ENCODE measurements around the gene ZNF564.
"Not testable (repeated sequence)": the region's sequence is repeated elsewhere in the genome, so short reads cannot be mapped to it uniquely, and the experiment has no call there.

ZNF564 gene

GRCh38 chr19:12496480-12496879 is 54.8 kb downstream of the ZNF564 start:
- no peak for DNase-seq (ENCODE audit: low read depth)

GRCh38 chr19:12495002-12495802 is 56.1 kb downstream of the ZNF564 start:
- peak; percentile 92 for DNase-seq (ENCODE audit: low read depth)

- no peak for DNase-seq (ENCODE audit: low read depth)
These were observed 56.9 kb downstream of the ZNF564 start for GRCh38 chr19:12494260-12494860.

DNA sequence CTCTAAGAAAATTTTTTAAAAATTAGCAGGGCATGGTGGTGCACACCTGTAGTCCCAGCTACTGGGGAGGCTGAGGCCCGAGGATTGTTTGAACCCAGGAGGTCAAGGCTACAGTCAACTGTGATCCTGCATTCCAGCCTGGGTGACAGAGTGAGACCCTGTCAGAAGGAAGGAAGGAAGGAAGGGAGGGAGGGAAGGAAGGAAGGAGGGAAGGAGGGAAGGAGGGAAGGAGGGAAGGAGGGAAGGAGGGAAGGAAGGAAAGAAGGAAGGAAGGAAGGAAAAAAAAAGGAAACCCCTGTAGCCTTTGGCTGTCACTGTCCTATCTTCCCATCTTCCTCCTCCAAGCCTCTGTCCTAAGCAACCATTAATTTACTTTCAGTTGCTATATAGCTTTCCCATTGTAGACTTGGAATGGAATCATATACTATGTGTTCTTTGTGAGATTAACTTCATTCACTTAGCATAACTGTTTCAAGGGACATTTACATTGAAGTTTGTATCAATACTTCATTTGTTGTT is 65.0 kb downstream of the ZNF564 start:
- not testable (repeated sequence) for DNase-seq (ENCODE audit: low read depth)

DNA sequence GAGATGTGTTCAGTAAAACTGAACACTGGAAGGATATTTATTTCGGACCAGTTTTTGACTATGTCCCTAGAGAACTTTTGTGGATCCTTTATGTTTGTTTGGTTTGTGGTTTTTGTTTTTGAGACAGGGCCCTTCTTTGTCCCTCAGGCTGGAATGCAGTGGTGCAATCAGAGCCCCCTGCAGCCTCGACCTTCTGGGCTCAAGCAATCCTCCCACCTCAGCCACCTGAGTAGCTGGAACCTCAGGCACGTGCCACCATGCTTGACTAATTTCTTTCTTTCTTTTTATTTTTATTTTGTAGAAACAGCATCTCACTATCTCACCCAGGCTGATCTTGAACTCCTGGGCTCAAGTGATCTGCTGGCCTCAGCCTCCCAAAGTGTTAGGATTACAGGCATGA is 65.7 kb downstream of the ZNF564 start:
- DNase-seq (ENCODE audit: low read depth) = no peak

DNA sequence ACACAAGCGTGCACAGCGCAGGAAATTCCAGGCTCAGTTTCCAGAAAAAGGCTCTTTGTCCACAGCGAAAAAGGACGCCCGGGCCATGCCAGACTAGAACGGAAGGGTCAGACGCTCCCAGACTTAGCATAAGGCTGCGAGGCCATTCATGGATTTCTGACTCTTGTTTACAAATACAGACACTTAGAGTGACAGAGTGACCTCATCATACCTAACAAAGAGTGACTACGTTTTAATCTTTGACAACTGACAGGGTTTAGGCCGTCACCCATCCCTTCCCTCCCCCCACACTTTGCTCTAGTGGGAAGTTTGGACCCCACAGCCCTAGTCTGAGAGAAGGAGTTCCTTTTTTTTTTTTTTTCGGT is 66.2 kb downstream of the ZNF564 start:
- no peak for DNase-seq (ENCODE audit: low read depth)

GRCh38 chr19:12484371-12485051 is 66.8 kb downstream of the ZNF564 start, which contains the start of gene ZNF709:
TSS of gene ZNF709 (minus strand) at chr19:12484816. CDS start at chr19:12484657, 159 bp downstream.
- DNase-seq (ENCODE audit: low read depth) = peak; percentile 86

DNA sequence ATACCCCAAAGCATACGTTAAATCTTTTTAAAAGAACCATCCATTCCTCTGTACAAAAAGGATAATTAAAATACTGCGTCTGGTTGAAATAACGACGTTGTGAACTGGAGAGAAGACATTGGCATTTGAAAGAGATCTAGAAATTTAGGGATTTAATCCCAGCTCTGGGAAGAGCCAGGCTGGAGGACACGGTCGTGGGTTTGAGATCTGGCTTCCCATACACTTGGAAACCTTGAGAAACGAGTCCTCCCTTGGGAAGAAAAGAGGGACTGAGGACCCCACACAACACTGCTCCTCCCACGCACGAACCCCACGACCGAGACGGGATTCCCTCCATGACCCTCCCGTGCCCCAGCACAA is 67.3 kb downstream of the ZNF564 start:
- no peak for DNase-seq (ENCODE audit: low read depth)

- DNase-seq (ENCODE audit: low read depth) = no peak
These were observed 68.8 kb downstream of the ZNF564 start for GRCh38 chr19:12482509-12482886.

- no peak for DNase-seq (ENCODE audit: low read depth)
These were observed 69.3 kb downstream of the ZNF564 start for GRCh38 chr19:12481781-12482508.

GRCh38 chr19:12478234-12478941 is 72.9 kb downstream of the ZNF564 start:
- DNase-seq (ENCODE audit: low read depth) = no peak
